Measurements from ENCODE around the gene FSTL3.
A peak's percentile ranks its signal among the peaks of the same experiment; 100 is the strongest.
"Not testable (repeated sequence)": the region's sequence is repeated elsewhere in the genome, so short reads cannot be mapped to it uniquely, and the experiment has no call there.

Gene FSTL3

GRCh38 chr19:661427-662196 is 14.6 kb upstream of the FSTL3 start:
- DNase-seq, result no peak

DNA sequence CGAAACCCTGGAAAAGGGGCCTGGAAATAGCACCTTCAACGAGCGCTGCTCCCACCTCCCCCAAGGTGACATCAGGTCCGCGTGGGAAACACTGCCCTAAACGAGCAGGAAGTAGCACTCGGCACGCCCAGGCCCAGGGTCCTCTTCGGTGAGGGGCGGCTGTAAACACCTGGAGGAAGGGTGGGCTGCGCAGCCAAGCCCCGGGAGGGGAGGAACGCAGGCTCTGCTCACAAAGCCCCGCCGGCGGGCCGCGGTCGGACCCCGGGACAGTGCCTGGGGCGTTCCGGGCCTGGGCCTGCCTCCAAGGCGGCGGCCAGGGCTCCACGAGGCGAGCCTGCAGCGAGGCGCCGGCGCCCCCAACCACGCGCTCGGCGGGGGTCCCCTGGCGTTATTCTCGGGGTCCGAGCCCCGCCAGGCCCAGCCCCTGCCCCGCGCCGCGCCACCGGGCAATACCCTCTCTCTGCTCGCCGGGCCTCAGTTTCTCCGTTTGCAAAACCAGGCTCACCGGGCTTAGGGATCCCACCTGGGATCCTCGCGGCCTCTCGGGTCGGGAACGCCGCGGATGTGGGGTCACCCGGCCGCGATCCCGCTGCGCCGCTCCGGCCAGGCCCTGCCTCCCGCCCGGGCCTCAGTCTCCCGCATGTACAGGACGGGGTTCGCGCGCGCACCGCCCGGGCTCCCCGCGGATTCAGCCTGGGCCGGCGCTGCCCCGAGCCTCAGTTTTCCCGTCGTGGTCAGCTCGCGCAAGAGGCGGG is 13.8 kb upstream of the FSTL3 start:
- no peak for DNase-seq

- peak; percentile 42 for DNase-seq
These were observed 13.1 kb upstream of the FSTL3 start, which contains the start of gene RNF126 for GRCh38 chr19:662962-663681. TSS of gene RNF126 (minus strand) at chr19:663214. CDS start at chr19:663121, 93 bp downstream.

GRCh38 chr19:663682-664117 is 12.5 kb upstream of the FSTL3 start:
- no peak for DNase-seq

DNA sequence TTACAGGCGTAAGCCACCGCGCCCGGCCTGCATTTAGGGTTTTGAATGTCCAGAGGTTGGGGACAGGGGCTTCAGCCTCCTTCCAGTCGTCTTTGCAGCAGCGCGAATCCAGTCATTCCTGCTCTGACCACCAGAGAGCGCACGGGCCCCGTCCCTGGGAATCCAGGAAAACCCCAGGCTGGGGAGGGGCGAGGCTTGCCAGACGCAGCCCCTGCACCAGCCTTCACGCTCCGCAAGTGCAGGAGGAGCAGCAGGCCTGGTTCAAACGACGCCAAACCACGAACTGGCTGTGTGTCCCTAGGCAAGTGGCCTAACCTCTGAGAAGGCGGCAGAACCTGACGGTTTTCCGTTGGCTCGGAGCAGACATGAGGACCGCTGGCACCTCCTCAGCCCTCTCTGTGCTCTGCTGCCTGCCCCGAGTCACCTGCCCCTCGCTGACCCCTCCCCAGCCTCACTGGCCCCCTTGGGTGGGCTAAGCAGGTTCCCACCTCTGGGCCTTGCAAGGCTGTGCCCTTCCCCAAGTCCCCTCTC is 11.2 kb upstream of the FSTL3 start:
- DNase-seq, result peak; percentile 59

- not testable (repeated sequence) for DNase-seq
These were observed 9.1 kb upstream of the FSTL3 start for GRCh38 chr19:666985-667573.

DNA sequence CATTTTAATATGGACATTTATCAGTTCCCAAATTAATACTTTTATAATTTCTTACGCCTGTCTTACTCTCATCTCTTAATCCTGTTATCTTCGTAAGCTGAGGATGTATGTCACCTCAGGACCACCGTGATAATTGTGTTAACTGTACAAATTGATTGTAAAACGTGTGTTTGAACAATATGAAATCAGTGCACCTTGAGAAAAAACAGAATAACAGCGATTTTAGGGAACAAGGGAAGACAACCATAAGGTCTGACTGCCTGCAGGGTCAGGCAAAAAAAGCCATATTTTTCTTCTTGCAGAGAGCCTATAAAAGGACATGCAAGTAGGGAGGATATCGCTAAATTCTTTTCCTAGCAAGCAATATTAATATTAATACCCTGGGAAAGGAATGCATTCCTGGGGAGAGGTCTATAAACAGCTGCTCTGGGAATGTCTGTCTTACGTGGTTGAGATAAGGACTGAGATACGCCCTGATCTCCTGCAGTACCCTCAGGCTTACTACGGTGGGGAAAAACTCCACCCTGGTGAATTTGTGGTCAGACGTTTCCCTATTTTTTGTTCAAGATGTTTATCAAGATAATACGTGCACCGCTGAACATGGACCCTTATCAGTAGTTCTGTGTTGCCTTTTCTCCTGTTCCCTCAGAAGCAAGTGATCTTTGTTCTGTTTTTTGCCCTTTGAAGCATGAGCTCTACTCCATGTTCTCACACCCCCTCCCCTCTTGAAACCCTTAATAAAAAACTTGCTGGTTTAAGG is 7.3 kb upstream of the FSTL3 start:
- DNase-seq, result not testable (repeated sequence)

DNA sequence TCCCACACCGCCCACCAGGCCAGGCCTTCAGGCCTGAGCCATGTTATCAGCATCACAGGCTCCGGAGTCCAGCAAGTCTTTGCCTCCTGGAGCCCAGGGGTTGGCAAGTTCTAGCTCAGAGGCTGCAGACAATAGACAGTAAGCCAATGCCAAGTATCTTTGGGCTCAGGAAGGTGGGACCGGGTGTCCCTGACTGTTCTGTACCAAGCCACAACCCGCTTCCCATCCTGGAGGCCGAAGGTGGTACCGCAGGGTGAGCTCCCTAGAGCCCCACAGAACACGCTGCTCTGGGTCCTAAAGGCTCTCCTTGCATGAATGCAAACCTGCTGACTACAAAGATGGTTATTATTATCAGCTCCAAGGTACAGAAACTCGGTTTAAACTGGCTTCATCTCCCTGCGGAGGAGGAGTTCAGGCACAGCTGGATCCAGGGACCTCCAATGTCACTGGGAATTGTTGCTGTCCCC is 5.5 kb upstream of the FSTL3 start:
- DNase-seq, result no peak

GRCh38 chr19:674282-675151 is 1.7 kb upstream of the FSTL3 start:
- no peak for DNase-seq

GRCh38 chr19:676007-676338 is 219 bp upstream of the FSTL3 start:
- DNase-seq, result no peak

DNA sequence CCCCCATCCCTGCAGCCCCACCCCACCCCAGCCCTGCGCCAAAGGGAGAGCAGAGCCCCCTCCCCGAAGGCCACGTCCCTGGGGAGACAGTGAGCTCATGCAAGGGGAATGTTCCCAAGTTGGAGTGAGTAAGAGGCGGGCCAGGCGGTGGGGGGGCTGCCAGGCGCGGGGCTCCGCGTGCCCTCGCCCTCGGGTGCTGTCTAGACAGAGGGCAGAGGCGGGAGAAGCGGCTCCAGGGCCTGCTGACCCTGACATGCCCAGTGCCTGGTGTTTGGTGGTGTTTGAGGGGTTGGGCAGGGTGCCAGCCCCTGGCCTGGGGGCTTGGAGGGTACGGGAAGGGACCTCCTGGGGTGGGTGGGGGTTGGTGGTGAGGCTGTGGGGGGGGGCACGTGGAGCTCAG is 1.0 kb downstream of the FSTL3 start:
- DNase-seq, result no peak

DNA sequence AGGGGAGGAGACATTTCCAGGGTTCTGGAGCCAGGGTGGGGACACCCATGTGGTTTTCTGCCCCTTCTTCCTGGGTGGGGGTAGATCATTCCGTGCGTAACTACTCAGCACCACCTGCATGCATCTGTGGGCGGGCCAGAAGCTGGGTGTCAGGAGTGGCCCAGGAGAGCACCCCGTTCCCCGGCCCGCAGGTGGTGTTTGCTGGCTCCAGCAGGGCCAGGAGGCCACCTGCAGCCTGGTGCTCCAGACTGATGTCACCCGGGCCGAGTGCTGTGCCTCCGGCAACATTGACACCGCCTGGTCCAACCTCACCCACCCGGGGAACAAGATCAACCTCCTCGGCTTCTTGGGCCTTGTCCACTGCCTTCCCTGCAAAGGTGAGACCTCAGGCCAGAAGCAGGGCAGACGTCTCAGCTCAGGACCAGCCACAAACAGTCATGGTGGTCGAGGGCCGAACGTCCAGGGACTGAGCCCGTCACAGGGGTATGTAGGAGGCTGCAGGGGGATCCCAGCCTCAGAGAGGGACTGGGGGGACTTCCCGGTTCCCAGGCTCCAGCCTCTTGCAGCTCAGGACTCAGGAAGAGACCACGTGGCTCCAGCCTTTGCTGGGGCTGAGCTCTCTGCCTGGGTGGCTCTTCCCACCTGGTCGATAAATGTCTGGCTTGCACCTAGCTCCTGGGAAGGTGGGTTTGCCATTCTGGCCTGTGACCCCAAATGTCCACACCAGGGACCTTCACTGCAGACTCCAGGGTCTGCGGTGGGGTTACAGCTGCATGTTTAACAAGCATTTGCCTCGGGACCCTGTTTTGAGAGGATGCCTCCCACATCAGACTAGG is 1.6 kb downstream of the FSTL3 start:
- DNase-seq, result no peak

DNA sequence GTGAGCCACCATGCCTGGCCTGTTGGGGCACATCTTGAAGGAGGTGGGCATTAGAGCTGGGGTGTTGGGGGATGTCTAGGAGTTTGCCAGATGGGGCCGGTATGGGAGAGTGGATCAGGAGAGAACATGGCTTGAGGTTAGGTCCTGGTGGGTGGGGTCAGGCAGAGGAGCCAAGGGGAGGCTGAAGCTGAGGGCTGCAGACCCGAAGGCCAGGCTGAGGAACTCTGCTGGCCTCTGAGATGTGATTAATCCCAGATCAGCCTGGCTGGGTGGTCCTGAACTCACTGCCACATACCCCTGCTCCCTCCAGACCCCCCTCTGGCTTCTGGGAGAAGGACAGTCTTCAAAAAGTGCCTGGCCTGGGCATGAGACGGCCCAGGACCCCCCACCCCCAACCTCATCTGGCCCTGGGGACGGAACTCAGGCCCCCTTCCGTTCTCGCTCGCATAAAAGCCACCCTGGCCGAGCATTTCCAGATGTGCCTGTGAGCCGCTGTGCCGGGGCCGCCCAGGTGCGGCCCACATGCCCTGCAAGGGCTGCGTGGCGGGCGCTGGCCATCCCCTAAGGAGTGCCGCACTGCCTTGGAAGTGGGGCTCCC is 2.7 kb downstream of the FSTL3 start:
- no peak for DNase-seq

DNA sequence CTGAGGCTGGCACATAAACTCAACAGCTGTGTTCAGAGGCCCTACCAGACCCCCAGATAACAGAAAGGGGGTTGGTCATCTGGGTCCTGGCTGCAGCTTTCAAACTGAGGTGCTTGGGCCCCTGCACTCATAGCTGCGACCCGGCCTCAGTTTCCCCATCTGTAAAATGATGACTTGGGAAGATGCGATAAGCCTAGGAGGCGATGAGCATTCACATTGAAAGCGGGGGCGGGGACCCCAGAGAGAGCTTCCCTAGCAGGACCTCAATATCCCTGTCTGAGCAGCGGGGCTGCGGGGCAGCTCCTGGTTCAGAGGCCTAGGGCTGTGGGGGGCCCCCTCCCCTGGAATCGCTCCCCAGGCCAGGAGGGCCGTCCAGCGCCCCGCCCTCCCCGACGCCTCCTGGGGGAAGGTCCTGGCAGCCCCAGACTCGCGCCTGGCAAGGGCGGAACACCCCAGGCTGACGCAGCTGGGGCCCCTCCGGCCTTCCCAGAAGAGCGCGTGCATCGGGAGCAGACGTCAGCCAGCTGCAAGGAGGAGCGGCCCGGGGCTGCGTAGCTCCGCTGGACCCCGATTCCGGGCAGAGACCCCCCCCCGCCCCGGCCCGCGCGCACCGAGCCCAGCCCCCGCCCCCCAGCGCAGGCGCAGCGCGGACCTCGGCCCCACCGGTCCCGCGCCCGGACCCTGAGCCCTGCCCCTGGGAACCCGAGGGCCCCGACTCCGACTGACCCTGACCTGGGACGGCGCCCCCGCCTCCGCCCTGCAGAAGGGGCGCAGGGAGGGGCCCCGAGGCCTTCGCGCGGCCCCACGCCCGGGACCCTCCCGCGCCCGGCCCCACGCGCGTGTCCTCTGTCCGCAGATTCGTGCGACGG is 3.5 kb downstream of the FSTL3 start:
- DNase-seq, result no peak

GRCh38 chr19:680287-681028 is 4.3 kb downstream of the FSTL3 start:
- peak; percentile 91 for DNase-seq

DNA sequence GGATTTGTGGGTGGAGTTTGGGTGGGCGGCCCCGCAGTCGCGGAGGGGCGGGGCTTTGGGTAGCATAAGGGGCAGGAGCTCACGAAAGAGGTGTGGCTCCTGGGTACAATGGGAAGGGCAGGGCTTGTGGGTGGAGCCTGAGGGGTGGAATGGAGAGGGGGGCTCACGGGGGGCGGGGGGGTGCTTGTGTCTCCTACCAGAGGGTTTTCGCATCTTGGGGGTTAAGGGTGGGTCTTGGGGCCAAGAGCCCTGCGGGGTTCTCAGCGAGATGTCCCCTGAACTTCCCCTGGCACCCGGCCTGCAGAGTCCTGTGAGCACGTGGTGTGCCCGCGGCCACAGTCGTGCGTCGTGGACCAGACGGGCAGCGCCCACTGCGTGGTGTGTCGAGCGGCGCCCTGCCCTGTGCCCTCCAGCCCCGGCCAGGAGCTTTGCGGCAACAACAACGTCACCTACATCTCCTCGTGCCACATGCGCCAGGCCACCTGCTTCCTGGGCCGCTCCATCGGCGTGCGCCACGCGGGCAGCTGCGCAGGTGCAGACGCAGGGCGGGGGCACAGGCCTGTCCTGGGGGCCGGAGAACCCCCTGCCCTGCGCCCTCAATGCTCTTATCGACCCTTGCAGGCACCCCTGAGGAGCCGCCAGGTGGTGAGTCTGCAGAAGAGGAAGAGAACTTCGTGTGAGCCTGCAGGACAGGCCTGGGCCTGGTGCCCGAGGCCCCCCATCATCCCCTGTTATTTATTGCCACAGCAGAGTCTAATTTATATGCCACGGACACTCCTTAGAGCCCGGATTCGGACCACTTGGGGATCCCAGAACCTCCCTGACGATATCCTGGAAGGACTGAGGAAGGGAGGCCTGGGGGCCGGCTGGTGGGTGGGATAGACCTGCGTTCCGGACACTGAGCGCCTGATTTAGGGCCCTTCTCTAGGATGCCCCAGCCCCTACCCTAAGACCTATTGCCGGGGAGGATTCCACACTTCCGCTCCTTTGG is 5.1 kb downstream of the FSTL3 start:
- DNase-seq, result no peak

Measured in NCI-H187 treated with DMSO at 0.1 percent for 48 hours (cell line).